C4-2B (cell line): ENCODE data around the gene NANP.
"Not testable (repeated sequence)": the region's sequence is repeated elsewhere in the genome, so short reads cannot be mapped to it uniquely, and the experiment has no call there.

Experiments used
- CTCF ChIP-seq: fragments of 450-650 bp; conservative IDR thresholded peaks from 2 replicates; pipeline ENCODE4 v1.5.1; 2017; ENCODE audit warnings: mild to moderate bottlenecking
- ZFX ChIP-seq: fragments of 450-650 bp; IDR thresholded peaks from 2 replicates; pipeline ENCODE4 v1.6.1; 2017

GRCh38 chr20:25602914-25603309 lies 20.9 kb downstream of the NANP start:
- not testable (repeated sequence) for TF ChIP-seq CTCF, ZFX
